ENCODE data around the gene SPOCK1. TPM values are rescaled to one million over a fixed set of nuclear protein-coding genes. Genes with fewer than 3 reads are reported as not detected.

SPOCK1 gene
- total RNA-seq, 1 donor from 2014 or later, result not detected

DNA sequence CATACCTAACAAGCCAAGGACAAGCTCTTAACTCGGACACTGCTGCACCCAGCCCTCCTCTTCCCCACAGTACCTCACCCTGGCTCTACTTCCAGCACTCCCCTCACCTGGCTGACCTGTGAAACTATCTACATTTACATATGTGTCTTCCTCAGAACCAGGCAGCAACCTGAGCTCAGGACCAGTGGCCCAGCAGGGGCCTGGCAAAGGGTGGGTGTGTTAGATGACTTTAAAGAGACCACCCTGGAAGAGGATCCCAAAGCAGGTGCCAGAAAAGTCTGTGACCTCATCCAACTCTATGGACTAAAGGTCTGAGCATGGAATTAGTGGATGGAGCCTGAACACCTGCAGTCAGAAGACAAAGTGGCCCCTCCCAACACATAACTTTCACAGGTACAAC, 400.9 kb downstream of the SPOCK1 start:
- H3K9me3 Mint-ChIP-seq, result no peaks in the 10 kb centered on the region
- no peaks in the 10 kb centered on the region for H3K36me3 Mint-ChIP-seq (ENCODE audit: low read depth)
- no peak for DNase-seq (ENCODE audit: low spot score)
- intact Hi-C loops (cut with micrococcal nuclease), result no loop called here
- no peak overlapping the region for H3K27ac Mint-ChIP-seq
- H3K27me3 Mint-ChIP-seq (ENCODE audit: low read depth), result no peaks in the 10 kb centered on the region
- no peak overlapping the region for H3K4me3 Mint-ChIP-seq (ENCODE audit: low read depth)
- H3K4me1 Mint-ChIP-seq (ENCODE audit: low read depth), result no peaks in the 10 kb centered on the region

DNA sequence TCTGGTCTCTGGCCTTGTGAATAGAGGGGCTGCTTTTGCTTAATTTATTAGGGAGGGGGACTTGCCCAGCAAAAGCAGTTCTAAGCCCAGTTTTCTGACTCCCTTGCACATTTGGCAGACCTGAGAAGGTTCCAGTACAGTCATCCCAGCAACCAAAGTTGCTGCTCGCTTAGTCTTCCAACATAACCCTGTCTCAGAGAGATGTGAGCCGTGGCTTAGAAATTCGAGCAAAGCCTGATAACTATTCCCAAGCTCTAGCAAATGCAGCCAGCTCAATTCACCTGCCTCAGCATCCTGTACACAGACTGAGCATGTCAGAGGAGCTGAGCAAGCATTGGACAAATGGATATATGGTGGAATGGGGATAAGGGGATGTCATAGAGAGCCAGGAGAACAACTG, 401.9 kb downstream of the SPOCK1 start:
- Mint-ChIP-seq H3K27ac (no peak overlapping the region), H3K9me3 (no peaks in the 10 kb centered on the region), H3K4me3 (ENCODE audit: low read depth) (no peak overlapping the region), H3K4me1 (ENCODE audit: low read depth) (no peaks in the 10 kb centered on the region), H3K36me3 (ENCODE audit: low read depth) (no peaks in the 10 kb centered on the region), H3K27me3 (ENCODE audit: low read depth) (no peaks in the 10 kb centered on the region)
- DNase-seq (ENCODE audit: low spot score), result no peak
- intact Hi-C loops (cut with micrococcal nuclease), result no loop called here

DNA sequence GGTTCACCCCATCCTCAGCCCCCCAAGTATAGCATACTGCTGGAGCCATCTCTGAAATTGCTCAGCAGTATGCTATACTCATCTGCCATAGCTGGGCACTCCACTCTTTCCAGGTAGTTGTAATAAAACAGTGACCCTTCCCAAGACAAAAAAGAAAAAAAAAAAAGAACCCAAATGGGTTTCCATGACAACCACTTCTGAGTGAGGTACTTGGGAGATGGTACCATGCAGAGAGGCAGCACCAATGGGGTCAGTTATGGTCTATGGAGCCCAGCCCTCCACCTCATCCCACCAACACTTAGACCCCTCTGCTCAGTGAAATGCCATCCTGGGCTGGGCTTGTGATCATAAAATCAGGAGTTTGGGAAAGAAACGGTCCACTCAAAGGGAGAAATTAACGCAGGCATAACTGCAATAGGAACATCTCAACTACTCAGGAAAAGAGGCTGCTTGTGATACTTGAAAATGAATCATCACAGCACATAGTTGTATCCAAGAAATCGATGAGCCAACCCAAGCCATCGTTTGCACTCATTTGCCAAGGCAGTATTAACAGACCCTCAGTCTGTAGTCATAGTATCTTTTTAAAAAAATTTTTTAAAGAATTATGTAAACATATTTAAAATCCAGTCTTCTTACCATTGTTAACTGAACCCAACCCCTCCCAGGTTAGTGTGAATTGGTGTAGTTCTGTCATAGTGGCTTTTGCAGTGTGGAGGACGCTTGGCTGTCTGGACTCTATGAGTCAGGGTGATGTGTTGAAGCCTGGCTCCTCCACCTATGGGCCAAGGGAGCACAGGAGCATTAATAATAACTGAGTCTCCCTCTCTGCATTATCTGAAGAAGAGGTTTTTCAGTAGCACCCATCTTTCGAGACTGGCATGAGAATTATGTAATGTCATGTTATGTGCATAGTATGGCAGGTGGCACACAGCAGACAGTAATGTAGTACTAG, 402.7 kb downstream of the SPOCK1 start:
- H3K27ac Mint-ChIP-seq, result no peak overlapping the region
- no peaks in the 10 kb centered on the region for H3K4me1 Mint-ChIP-seq (ENCODE audit: low read depth)
- H3K27me3 Mint-ChIP-seq (ENCODE audit: low read depth), result no peaks in the 10 kb centered on the region
- no peaks in the 10 kb centered on the region for H3K9me3 Mint-ChIP-seq
- no peak overlapping the region for H3K4me3 Mint-ChIP-seq (ENCODE audit: low read depth)
- DNase-seq (ENCODE audit: low spot score), result no peak
- intact Hi-C loops (cut with micrococcal nuclease), result no loop called here
- no peaks in the 10 kb centered on the region for H3K36me3 Mint-ChIP-seq (ENCODE audit: low read depth)

DNA sequence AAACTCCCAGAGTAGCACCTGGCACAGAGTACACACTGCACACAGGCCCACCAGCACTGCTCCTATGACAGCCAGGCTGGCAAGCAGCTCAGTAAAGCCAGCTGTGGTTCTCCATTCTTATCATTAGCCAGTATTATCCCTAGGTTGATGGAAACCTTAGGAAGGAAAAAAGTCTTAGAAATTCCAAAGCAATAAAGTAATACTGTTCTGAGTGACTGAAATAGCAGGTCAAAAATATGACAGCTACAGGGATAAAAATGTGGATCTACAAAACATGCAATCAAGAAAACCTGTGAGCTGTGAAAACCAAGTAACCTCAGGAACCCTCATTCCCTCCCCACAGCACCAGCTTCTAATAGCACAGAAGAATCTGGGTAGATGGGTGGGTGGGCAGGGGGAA, 403.5 kb downstream of the SPOCK1 start:
- DNase-seq (ENCODE audit: low spot score), result no peak
- Mint-ChIP-seq H3K9me3 (no peaks in the 10 kb centered on the region), H3K27ac (no peak overlapping the region), H3K4me1 (ENCODE audit: low read depth) (no peaks in the 10 kb centered on the region), H3K4me3 (ENCODE audit: low read depth) (no peak overlapping the region), H3K36me3 (ENCODE audit: low read depth) (no peaks in the 10 kb centered on the region), H3K27me3 (ENCODE audit: low read depth) (no peaks in the 10 kb centered on the region)
- intact Hi-C loops (cut with micrococcal nuclease), result no loop called here

DNA sequence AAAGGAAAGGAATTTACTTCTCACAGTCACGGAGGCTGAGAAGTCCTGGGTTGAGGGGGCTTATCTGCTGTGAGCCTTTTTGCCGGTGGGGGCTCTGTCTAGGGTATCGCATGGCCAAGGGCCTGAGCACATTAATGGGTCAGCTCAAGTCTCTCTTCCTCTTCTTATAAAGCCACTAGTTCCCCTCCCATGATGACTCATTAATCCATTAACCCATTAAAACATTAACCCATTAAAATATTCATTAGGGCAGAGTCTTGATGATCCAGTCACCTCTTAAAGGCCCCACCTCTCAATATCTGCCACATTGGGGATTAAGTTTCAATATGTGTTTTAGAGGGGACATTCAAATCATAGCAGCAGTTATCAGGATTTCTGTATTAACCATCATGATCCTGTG, 406.3 kb downstream of the SPOCK1 start:
- Mint-ChIP-seq H3K4me3 (ENCODE audit: low read depth) (no peak overlapping the region), H3K9me3 (no peaks in the 10 kb centered on the region), H3K27ac (no peak overlapping the region), H3K36me3 (ENCODE audit: low read depth) (no peaks in the 10 kb centered on the region), H3K4me1 (ENCODE audit: low read depth) (no peaks in the 10 kb centered on the region), H3K27me3 (ENCODE audit: low read depth) (no peaks in the 10 kb centered on the region)
- intact Hi-C loops (cut with micrococcal nuclease), result no loop called here
- no peak for DNase-seq (ENCODE audit: low spot score)

DNA sequence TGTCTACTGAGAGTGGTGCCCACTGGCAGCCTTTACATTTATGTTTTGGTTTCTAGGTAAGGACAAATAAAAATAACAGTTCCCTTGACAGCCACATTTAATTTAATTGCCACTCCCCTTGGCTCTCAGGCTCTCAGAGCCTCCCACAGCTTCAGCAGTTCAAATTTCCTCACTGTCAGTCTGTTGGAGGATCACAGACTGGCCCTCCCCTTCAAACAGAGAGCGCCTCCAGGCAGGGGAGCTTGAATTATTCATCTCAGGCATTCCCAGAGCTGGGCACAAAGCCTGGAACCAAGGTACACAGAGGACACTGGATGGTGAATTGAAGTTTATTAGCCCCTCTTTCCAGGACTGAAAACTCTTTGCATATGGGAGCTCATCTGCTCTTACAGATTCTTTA, 407.7 kb downstream of the SPOCK1 start:
- intact Hi-C loops (cut with micrococcal nuclease), result no loop called here
- H3K4me3 Mint-ChIP-seq (ENCODE audit: low read depth), result no peak overlapping the region
- no peaks in the 10 kb centered on the region for H3K36me3 Mint-ChIP-seq (ENCODE audit: low read depth)

DNA sequence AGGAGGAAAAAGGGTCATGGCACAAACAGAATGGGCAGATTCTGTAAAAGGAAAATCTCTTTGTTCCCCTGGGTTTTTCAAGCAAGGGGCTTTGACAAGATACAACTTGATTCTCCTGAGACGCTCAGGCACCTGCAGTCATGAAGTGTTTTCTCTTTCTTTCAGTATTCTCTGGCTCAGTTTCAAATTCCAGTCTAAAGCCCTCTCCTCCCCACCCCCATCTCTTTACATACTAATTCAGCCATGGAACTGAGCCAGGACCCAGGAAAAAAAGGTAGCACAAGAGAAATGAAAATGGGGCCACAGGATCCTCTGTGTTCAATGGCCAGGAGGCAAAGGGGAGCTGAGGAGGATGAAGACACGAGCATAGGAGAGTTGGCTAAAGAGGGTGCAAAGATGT, 408.4 kb downstream of the SPOCK1 start:
- no peaks in the 10 kb centered on the region for H3K27me3 Mint-ChIP-seq (ENCODE audit: low read depth)
- no peak overlapping the region for H3K4me3 Mint-ChIP-seq (ENCODE audit: low read depth)
- H3K9me3 Mint-ChIP-seq, result no peaks in the 10 kb centered on the region
- intact Hi-C loops (cut with micrococcal nuclease), result no loop called here
- no peak overlapping the region for H3K27ac Mint-ChIP-seq
- DNase-seq (ENCODE audit: low spot score), result no peak
- H3K36me3 Mint-ChIP-seq (ENCODE audit: low read depth), result no peaks in the 10 kb centered on the region
- H3K4me1 Mint-ChIP-seq (ENCODE audit: low read depth), result no peaks in the 10 kb centered on the region

More for the DNA sequence above, 407.7 kb downstream of the SPOCK1 start:
- Mint-ChIP-seq H3K9me3 (no peaks in the 10 kb centered on the region), H3K27me3 (ENCODE audit: low read depth) (no peaks in the 10 kb centered on the region), H3K4me1 (ENCODE audit: low read depth) (no peaks in the 10 kb centered on the region), H3K27ac (no peak overlapping the region)
- no peak for DNase-seq (ENCODE audit: low spot score)

DNA sequence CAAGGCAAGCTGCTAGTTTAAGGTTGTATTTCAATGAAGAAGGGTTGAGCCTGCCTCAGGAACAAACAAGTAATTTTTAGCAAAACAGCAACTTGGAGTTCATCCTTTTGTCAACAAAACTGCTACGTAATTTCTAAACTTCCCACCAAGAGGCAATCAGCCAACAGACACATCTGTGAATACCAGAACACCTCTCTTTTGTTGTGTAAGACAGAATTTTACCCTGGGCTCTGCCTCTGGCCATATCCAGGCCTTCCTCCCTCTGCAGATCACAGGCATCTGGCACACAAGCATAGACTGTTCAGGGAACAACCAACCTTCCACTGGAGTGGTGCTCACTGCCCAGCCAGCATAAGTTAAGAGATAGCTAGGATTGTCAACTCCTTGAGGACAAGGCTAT, 409.0 kb downstream of the SPOCK1 start:
- no peak for DNase-seq (ENCODE audit: low spot score)
- no peaks in the 10 kb centered on the region for H3K9me3 Mint-ChIP-seq
- no peak overlapping the region for H3K27ac Mint-ChIP-seq
- H3K27me3 Mint-ChIP-seq (ENCODE audit: low read depth), result no peaks in the 10 kb centered on the region
- H3K36me3 Mint-ChIP-seq (ENCODE audit: low read depth), result no peaks in the 10 kb centered on the region
- H3K4me3 Mint-ChIP-seq (ENCODE audit: low read depth), result no peak overlapping the region
- intact Hi-C loops (cut with micrococcal nuclease), result no loop called here
- H3K4me1 Mint-ChIP-seq (ENCODE audit: low read depth), result no peaks in the 10 kb centered on the region

DNA sequence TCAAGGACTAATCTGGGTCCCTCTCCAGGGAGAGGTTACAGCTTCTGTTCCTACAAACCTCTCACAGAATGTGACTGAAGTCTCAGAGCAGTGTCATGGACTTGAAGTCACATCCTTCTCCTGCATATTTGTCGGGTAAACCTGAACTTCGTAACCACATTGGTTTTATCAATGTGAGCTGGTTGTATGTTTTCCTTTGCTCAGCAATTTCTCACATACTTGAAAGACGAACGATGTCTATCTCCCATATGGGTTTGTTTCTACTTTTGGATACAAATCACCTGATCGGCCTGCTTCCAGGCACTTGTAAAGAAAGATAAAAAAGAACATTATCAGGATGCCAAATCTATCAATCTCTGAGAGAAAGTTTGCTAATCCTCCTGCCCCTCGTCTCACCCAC, 411.0 kb downstream of the SPOCK1 start:
- H3K4me3 Mint-ChIP-seq (ENCODE audit: low read depth), result no peak overlapping the region
- H3K4me1 Mint-ChIP-seq (ENCODE audit: low read depth), result no peaks in the 10 kb centered on the region
- no peaks in the 10 kb centered on the region for H3K9me3 Mint-ChIP-seq
- H3K27me3 Mint-ChIP-seq (ENCODE audit: low read depth), result no peaks in the 10 kb centered on the region
- DNase-seq (ENCODE audit: low spot score), result no peak
- H3K27ac Mint-ChIP-seq, result no peak overlapping the region
- H3K36me3 Mint-ChIP-seq (ENCODE audit: low read depth), result no peaks in the 10 kb centered on the region
- intact Hi-C loops (cut with micrococcal nuclease), result no loop called here

DNA sequence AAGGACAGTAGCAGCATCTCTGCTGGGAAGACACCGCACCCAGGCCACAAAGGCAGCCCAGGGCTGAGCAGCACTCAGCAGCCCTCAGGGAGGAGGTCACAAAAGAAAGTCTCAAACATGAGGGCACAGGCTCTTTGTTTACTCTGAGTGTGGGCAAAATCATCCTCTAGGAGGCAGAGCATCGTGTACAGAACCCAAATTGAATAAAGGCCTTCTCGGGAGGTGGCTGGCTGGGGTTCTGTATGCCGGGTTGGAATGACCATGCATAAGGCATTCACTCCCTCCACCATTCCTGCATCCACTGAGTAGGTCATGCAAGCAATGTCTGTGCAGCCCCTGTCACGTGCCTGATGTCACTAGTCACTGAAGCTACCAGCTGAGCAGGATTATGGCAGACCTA, 412.8 kb downstream of the SPOCK1 start:
- no peak for DNase-seq (ENCODE audit: low spot score)
- intact Hi-C loops (cut with micrococcal nuclease), result no loop called here
- H3K4me3 Mint-ChIP-seq (ENCODE audit: low read depth), result no peak overlapping the region
- H3K27ac Mint-ChIP-seq, result no peak overlapping the region
- no peaks in the 10 kb centered on the region for H3K27me3 Mint-ChIP-seq (ENCODE audit: low read depth)
- no peaks in the 10 kb centered on the region for H3K36me3 Mint-ChIP-seq (ENCODE audit: low read depth)
- no peaks in the 10 kb centered on the region for H3K4me1 Mint-ChIP-seq (ENCODE audit: low read depth)
- no peaks in the 10 kb centered on the region for H3K9me3 Mint-ChIP-seq

DNA sequence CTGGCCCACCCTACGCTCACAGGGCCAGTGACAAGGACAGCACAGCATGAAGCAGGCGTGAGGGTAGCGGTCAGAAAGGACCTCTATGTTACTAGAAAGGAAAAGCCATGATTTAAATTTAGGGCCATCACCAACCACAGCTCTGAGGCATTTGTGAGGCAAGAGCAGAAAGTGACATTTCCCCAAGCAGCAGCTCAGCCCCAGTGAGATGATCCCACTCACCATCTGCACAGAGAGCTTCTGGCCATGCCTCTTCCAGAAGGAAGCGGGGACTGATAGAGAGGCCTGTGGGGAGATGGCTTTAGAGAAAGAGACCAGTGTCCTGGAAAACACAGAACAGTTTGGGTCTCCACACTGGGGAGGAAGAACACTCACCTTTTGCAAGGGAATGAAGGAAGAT, 413.9 kb downstream of the SPOCK1 start:
- H3K36me3 Mint-ChIP-seq (ENCODE audit: low read depth), result no peaks in the 10 kb centered on the region
- no peaks in the 10 kb centered on the region for H3K27me3 Mint-ChIP-seq (ENCODE audit: low read depth)
- H3K4me3 Mint-ChIP-seq (ENCODE audit: low read depth), result no peak overlapping the region
- no peaks in the 10 kb centered on the region for H3K9me3 Mint-ChIP-seq
- no peak overlapping the region for H3K27ac Mint-ChIP-seq
- H3K4me1 Mint-ChIP-seq (ENCODE audit: low read depth), result no peaks in the 10 kb centered on the region
- intact Hi-C loops (cut with micrococcal nuclease), result no loop called here
- no peak for DNase-seq (ENCODE audit: low spot score)

DNA sequence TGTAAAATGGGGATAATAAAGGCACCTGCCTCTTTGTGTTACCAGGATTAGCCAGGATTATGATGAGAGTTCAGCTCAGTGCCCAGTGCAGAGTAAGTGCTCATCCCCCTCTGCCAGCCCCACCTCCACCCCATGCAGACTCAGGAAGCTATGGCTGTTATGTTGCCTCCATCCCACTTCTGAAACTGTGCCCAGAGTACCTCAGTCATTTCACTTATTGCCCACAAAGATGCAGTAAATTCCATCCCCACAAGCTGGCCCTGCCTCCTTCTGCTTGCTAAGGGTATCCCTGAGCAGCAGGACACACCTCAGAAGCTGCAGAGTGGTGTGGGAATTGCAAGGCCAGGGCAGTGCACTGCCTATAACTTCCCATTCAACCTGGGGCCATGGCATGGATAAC, 415.1 kb downstream of the SPOCK1 start:
- no peaks in the 10 kb centered on the region for H3K9me3 Mint-ChIP-seq
- H3K4me1 Mint-ChIP-seq (ENCODE audit: low read depth), result no peaks in the 10 kb centered on the region
- H3K4me3 Mint-ChIP-seq (ENCODE audit: low read depth), result no peak overlapping the region
- no peak for DNase-seq (ENCODE audit: low spot score)
- H3K36me3 Mint-ChIP-seq (ENCODE audit: low read depth), result no peaks in the 10 kb centered on the region
- intact Hi-C loops (cut with micrococcal nuclease), result no loop called here
- H3K27me3 Mint-ChIP-seq (ENCODE audit: low read depth), result no peaks in the 10 kb centered on the region
- H3K27ac Mint-ChIP-seq, result no peak overlapping the region

DNA sequence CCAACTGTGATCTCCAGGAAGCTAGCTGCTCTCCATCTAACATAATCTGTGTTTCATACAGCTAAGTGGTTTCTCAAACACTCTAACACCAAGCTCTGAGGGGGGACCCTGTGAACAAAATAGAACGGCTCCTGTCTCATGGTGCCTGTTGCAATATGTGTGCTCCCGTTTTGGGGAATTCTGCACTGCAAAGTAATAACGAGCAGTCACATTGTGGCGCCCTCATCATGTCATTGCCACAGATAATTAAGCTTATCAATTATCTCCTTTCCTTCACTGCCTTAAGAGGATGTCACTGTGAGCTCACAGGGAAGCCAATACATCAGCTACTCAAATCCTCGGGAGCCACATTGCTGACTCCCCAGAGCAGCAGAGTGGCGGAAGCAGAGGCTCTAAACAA, 416.2 kb downstream of the SPOCK1 start:
- Mint-ChIP-seq H3K27ac (no peak overlapping the region), H3K9me3 (no peaks in the 10 kb centered on the region), H3K4me3 (ENCODE audit: low read depth) (no peak overlapping the region), H3K36me3 (ENCODE audit: low read depth) (no peaks in the 10 kb centered on the region), H3K4me1 (ENCODE audit: low read depth) (no peaks in the 10 kb centered on the region), H3K27me3 (ENCODE audit: low read depth) (no peaks in the 10 kb centered on the region)
- no peak for DNase-seq (ENCODE audit: low spot score)
- intact Hi-C loops (cut with micrococcal nuclease), result no loop called here
